GM13976 (cell line): ENCODE data around the gene ZBP1.

ENCODE experiments used
- DNase-seq: peaks from one replicate; pipeline ENCODE4 v3.0.0; 2012; ENCODE audit warnings: low spot score
- in situ Hi-C: fragments of 300-500 bp; cut with MboI; formaldehyde crosslinking; loops from one replicate; pipeline ENCODE4 v1.12.0; 2022; ENCODE audit warnings: low sequenced_read_pairs, mixed read lengths, inconsistent platforms; ENCODE audit not compliant: unreplicated experiment
- TF ChIP-seq, protein P1 (sequence below): IDR thresholded peaks from 2 replicates; pipeline ENCODE4 v1.5.1; 2012; ENCODE audit warnings: borderline replicate concordance, mild to moderate bottlenecking; ENCODE audit not compliant: insufficient read depth; ENCODE audit errors: extremely low read depth, missing control alignments, control extremely low read depth

The ZBP1 gene

DNA sequence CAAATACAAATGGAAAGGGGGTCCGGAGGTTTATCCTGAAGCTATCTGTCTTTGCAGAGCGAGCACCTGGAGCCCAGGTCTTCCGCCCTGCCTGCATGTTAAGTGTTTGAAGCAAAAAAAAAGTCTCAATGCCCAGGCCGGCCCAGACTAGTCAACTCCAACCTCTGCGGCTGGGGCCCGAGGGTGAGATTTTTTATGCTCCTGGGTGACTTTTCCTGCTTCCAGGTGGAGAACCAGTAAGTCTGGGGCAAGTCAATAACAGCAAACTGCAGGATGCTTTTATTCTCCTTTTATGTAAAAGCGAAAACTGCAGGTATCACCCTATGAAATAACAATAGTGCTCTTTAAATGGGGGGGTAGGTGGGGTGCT, 2.0 kb upstream of the ZBP1 start:
- TF ChIP-seq, protein P1, sequence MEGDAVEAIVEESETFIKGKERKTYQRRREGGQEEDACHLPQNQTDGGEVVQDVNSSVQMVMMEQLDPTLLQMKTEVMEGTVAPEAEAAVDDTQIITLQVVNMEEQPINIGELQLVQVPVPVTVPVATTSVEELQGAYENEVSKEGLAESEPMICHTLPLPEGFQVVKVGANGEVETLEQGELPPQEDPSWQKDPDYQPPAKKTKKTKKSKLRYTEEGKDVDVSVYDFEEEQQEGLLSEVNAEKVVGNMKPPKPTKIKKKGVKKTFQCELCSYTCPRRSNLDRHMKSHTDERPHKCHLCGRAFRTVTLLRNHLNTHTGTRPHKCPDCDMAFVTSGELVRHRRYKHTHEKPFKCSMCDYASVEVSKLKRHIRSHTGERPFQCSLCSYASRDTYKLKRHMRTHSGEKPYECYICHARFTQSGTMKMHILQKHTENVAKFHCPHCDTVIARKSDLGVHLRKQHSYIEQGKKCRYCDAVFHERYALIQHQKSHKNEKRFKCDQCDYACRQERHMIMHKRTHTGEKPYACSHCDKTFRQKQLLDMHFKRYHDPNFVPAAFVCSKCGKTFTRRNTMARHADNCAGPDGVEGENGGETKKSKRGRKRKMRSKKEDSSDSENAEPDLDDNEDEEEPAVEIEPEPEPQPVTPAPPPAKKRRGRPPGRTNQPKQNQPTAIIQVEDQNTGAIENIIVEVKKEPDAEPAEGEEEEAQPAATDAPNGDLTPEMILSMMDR: no peak
- no peak for DNase-seq
- in situ Hi-C loops: loop anchor here (25.0 kb wide), 1 partner anchor 565 kb away; no protein-coding TSS in a partner anchor

DNA sequence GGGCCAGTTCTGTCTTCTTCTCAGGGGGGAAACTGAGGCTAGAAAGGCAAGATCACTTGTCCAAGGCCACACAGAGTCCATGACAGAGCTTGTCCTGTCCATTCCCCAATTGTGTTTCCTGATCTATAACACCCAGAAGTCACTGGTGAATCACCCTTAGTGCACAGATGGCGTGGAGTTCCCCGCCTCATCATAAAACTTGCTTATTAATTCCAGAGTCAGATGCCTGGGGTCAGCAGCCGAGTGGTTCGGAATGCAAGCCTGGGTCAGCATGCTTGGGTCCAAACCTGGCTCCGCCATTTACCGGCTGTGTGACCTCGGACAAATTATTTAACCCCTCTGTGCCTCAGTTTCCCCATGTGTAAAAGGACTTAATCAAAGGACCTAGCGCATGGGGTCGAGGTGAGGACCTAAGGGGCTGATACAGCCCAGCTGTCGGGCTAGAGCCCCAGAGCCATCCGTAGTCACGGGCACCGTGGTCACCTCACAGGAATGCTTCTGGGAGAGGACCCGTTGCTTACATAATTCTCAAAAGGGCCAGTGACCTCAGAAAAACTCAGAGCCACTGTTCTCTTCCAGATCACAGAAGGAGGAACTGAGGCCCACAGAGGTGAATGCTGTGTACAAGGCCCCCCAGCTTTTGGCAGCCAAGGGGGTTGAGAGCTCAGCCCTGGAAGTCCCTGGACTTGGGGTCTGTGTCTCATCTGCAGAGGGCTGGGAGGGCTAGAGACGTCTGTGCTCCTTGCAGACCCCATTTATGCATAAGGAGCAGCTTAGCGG, 1.4 kb upstream of the ZBP1 start:
- TF ChIP-seq, protein P1: no peak
- no peak for DNase-seq
- in situ Hi-C loops: loop anchor here (25.0 kb wide), 1 partner anchor 566 kb away; no protein-coding TSS in a partner anchor

DNA sequence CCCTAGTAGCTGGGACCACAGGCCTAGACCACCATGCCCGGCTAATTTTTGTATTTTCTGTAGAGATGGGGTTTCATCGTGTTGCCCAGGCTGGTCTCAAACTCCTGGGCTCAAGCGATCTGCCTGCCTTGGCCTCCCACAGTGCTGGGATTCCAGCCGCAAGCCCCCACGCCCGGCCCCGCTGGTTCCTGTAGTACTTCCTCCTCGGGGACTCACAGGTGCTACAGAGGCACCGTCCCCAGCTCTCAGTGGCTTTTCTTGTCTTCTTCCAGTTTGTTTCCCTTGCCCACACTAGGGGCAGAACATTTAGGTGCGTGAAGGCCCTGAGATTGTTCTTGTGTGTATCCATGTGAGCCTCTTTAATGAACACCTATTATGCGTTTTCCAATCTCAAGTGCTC, 773 bp upstream of the ZBP1 start:
- no peak for DNase-seq
- TF ChIP-seq, protein P1: no peak
- in situ Hi-C loops: loop anchor here (25.0 kb wide), 1 partner anchor 566 kb away; no protein-coding TSS in a partner anchor

DNA sequence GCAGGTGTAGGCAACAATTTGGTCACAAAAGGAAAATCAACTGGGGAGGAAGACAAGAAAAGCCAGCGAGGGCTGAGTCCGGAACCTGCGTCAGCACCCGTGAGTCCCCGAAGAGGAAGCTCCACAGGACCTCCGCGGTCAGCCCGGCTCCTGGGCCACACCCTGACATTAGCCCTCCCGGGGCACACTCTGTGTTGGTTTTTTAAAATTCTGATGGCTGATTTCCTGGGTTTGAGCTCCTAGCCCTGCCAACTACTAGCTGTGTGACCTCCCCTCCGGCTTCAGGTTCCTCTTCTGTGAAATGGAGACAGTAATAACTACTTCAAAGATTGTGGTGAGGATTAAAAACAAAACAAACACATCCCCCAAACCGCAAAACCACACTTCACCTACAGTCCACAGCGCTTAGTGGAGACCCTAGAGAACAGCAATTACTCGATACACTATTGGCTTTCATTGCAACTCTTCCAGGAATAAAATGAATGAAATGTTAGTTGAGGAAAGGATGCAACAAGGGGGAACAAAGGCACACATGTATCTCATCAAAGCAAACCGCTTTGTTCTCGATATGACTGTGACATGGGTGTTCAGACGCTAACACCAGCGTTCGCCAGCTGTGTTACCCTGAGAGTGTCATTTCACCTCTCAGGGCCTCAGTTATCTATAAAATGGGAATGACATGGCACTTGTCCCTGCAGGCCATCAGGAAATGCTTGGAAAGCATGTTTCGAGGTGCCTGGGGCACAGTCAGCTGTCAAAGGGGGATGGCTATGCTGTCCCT, 985 bp downstream of the ZBP1 start:
- DNase-seq: peak; percentile 80
- TF ChIP-seq, protein P1: no peak
- in situ Hi-C loops: loop anchor here (25.0 kb wide), 1 partner anchor 568 kb away; no protein-coding TSS in a partner anchor

DNA sequence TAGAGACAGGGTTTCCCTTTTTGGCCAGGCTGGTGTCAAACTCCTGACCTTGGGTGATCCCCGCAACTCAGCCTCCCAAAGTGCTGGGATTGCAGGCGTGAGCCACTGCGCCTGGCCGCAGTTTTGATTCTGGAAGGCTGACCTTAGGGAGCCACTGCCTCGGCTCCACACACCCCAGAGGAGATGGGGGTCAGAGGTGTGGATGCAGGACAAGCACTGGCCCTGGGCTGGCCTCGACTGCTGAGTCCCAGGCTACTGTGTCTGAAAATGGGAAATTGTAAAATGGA, 1.5 kb downstream of the ZBP1 start:
- no peak for DNase-seq
- TF ChIP-seq, protein P1: no peak
- in situ Hi-C loops: loop anchor here (25.0 kb wide), 1 partner anchor 569 kb away; no protein-coding TSS in a partner anchor

DNA sequence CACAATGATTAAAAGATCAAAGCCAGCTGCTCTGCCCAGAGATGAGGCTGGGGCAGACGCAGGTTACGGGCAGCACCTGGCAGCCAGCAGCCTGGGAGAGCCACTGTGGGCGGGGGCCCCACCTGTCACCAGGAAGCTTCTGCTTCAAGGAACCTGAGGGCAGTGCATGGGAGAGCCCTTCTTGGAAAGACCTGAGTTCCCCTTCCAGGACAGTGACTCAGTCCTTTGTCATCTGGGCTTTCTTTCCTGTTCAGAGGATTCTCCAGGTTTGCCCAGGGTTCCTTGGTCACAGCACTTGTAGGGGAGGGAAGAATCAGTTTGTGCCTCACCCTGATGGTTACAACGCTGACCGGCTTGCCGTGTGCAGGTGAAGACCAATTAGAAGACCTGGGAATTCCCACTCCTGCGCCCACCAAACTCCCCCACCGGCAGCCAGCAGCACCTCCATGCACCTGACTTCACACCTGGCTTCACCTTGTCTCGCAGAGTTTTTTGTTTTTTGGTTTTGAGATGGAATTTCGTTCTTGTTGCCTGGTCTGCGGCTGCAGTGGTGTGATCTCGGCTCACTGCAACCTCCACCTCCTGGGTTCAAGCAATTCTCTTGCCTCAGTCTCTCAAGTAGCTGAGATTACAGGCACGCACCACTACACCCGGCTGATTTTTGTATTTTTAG, 2.0 kb downstream of the ZBP1 start:
- no peak for DNase-seq
- in situ Hi-C loops: loop anchor here (25.0 kb wide), 1 partner anchor 569 kb away; no protein-coding TSS in a partner anchor
- TF ChIP-seq, protein P1: no peak
